Transverse colon (tissue), 4 donors: ENCODE data around the gene ANKUB1.
A peak's percentile ranks its signal among the peaks of the same experiment; 100 is the strongest.

Source experiments
- CTCF ChIP-seq, 5 experiments: fragments of 200-600 bp in 3 of 5; fragments of 450-650 bp in 2 of 5; sonication (generic) in 3 of 5; IDR thresholded peaks; 1 replicate in 2 of 5; 2 replicates in 3 of 5; pipeline ENCODE4 v1.5.1; 2016 to 2017; ENCODE audit warnings: antibody characterized with exemption in 5 of 5, inconsistent platforms in 3 of 5, mild to moderate bottlenecking in 2 of 5, moderate library complexity in 1 of 5
- EP300 ChIP-seq: sonication (generic); formaldehyde crosslinking; IDR thresholded peaks from one replicate; pipeline ENCODE4 v1.6.1; 2017; ENCODE audit warnings: antibody characterized with exemption, low read depth
- POLR2A ChIP-seq: fragments of 450-650 bp; IDR thresholded peaks from one replicate; pipeline ENCODE4 v1.6.1; 2016; ENCODE audit warnings: antibody characterized with exemption, mild to moderate bottlenecking, moderate library complexity
- POLR2AphosphoS5 ChIP-seq, 3 donors: sonication (generic); formaldehyde crosslinking; IDR thresholded peaks; one replicate each; pipeline ENCODE4 v1.6.1; 2016; ENCODE audit warnings: antibody characterized with exemption in 3 of 3

DNA sequence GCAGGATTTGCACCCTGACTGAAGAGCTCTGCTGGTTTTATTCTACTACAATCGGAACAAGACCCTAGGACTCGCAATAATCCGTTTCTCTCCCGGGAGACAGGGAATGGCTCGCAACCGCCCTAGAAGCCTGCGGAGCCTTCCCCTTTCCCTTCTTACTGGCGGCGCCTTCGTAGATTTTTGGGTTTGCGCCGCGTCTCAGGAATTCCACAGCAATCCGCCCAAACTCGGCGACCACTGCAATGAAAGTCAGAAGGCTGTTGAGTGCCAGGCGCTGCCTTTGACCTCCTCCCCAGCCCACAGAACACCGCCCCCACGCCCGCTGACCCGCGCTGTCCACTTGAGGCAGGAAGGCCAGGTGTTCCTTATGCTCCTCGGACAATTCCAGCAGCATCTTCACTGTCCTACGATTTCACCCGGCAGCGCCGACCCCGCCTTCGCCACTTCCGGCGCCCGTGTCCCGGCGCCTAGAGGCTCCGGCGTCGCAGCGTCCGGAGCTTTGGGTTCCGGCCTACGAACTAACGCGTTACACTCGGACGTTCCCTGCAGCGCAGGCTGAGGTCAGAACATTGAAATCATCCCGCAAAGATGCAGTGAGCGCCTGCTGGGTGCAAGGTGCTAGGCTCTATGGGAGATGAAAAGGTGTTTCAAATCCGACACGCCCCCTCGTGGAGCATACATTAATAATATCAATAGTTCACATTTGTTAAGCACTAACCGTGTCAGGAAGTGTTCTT lies 40.1 kb downstream of the ANKUB1 start, which contains the start of gene COMMD2:
- TF ChIP-seq CTCF (IDR thresholded peaks at IDR 0.05) (peak in 2 of 5 experiments; percentile 13 to 32), POLR2AphosphoS5 (IDR thresholded peaks at IDR 0.05) (peak; percentile 42 to 78 (median 77)), EP300 (no peak), POLR2A (peak; percentile 64)
